Suppressor macrophage treated with lipopolysaccharide for 1 hour (primary cell): Measurements from ENCODE around the gene HORMAD2.
"Not testable (repeated sequence)": the region's sequence is repeated elsewhere in the genome, so short reads cannot be mapped to it uniquely, and the experiment has no call there.

ENCODE experiments used
- DNase-seq, 3 donors: peaks; one replicate each; pipeline ENCODE4 v3.0.0-alpha.2; 2020 to 2022

HORMAD2 gene

GRCh38 chr22:30195245-30196140 lies 115.2 kb downstream of the HORMAD2 start:
- DNase-seq, result peak; percentile 49 to 58 (median 53)

DNA sequence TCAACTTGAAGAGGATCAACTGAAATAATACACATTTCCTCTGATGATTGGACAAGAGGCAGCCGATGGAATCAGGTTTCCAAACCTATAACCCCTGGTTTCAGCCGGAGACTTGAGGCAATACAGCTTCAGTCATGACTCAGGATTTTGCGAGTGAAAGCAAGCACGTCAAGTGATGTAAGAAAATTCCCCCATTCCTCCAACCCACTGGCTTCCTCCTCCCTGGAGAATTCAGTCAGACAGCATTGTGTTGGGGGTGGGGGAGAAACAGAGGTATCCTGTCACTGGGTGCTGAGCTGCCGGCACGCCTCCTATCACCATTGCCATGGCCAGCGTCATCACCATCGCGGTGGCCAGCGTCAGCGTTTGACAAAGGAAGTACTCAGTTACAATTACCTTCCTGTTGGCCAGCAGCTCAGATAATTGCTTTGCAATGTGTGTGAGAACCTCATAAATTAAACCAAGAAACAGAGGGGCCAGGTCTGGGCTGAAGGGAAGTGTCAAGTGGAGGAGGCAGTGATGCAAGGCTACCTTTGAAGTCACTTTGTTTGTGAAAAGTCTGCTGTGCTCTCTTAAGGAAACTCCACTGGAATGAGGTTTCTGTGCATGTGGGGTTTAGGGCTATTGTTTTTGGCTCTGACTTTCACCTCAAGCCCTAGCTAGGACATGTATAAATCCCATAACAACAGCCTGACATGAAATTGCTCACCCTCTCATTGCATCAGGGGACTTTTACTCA lies 116.0 kb downstream of the HORMAD2 start:
- peak; percentile 96 to 99 (median 98) for DNase-seq

DNA sequence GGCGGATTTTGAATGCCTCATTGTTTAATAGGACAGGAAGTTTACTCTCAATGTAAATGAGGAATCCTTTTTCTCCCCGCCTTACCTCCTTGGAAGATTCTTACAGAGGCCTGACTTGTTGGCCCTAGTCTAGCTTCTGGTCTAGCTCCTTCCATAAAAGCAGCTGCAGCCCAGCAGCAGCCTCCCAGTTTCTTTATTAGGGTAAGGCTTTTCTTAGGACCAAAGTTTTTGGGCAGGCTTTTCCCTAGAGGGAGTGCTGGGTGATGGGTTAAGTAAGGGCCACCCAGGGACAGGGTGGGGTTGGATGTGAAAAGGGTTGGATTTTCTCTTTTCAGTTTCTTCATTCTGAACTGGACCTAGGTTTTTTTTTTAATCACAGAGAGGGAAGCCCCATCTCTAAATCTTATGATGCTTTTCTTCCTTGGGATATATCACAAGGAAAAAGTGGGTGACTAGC lies 116.6 kb downstream of the HORMAD2 start:
- peak; percentile 84 to 95 (median 92) for DNase-seq

DNA sequence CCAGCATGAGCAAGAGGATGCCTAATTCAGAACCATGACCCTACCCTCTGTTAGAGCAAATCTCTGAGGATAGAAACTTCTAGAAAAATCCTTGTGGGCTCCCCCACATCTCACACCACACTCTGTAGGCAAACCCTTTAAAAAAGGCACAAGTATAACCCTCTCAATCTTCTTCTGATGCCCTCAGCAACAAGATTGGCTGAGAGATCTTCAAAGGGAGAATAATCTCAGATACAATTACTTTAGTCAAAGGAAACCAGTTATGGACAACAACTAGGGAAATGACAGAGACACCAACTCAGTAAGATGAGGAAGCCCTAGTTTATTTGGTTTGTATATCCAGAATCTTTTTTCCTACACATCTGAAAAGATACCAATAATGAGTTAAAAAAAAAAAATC lies 117.1 kb downstream of the HORMAD2 start:
- no peak for DNase-seq

DNA sequence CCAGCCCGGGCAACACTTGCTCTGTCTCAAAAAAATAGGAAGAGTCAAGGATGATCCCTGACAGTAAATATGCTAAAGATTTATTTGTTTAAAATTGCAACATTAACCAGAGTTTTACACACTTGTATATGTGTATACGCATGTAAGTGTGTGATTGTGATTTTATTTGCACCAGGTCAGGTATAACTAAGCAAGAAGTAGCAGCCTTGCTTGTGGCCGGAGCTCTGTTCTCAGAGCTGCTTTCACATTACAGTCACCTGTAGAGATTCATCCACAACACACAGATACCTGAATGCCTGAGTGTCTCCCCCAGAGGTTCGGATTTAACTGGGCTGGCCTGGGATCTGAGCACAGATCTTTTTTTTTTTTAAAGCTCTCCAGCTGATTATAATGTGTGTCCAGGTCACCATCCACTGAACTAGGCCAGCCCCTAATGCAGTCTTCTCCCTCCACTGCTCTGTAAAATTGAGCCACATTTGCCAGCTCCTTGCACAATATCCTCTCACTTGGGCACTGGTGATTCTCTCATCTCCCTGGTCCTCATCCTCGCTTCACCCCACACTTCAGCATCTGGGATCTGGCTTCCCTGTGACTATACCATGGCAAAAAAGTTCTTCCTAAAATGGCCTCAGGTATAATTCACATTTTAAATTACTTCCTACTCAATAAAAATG lies 118.0 kb downstream of the HORMAD2 start:
- no peak for DNase-seq

- DNase-seq, result no peak
Measured at GRCh38 chr22:30198921-30199320, 118.7 kb downstream of the HORMAD2 start.

GRCh38 chr22:30200905-30201304 lies 120.6 kb downstream of the HORMAD2 start:
- not testable (repeated sequence) for DNase-seq

GRCh38 chr22:30201945-30202344 lies 121.7 kb downstream of the HORMAD2 start:
- DNase-seq, result no peak

DNA sequence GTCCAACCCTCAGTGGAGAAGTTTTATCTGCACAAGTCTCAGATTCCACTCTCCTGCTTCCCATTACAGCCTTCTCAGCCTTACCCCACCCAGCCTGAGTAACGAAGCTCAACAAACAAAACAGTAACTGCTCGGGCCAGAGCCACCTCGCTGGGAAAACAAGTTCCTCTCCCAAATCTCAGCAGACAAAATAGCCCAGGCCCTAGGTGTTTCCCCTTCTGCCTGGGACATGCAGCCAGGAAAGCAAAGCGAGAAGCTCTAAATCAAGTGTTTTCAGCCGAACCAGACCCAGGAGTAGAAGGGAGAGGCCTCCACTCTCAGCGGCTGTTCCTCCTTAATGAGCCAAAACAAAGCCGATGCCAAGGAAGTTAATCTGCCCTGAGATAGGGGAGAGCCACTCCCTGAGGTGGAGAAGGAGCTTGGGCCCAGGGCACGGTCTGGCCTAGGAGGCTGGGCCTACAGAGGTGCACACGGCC lies 122.3 kb downstream of the HORMAD2 start:
- DNase-seq, result no peak

DNA sequence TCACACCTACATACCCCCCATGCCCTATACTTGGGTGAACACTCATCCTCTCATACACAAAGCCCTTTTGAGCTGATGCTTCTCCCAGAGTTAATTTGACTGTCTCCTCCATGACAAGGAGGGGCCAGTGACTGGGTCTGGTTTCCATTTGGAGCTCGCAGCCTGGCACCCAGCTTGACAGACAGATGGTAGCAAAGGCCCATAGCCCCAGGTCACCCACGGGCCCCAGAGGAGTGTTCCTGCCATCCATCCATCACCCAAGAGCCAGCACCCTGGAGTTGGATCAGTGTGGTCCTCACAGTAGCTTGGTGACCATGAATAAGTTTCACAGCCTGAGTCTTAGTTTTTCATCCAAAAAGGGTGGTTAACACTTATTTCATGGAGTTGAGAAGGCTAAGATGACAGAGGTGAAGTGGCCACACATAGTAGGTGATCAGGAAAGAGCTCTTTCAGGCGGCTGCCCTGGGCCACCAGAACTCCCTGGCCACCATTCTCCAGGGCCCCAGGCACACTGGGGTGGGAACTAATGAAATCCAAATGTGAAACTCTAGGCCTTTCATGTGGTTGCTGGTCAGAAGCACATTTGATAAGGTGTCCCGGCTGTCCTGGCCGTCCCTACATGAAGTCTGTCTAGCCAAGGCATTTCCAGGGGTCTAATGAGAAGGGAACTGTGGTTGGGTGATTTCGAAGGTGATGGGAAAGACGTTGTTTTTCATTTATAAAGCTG lies 123.9 kb downstream of the HORMAD2 start:
- no peak for DNase-seq

DNA sequence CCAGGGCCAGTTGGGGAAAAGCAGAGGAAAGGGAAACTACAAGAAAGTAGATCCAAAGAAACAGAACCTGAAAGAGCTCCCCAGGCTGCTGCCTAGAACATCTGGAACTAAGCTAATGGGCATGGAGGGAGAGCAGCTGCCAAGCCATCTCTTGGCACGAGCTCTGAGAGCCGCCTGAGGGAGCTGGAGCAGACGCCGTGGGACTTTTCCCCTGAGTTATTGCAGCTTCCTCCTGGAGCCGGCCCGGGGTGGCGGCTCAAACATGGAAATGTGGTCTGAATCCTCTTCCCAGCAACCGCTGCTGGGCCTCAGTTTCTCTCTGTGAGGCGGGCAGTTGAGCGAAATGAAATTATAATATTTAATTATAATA lies 124.5 kb downstream of the HORMAD2 start:
- DNase-seq, result no peak

DNA sequence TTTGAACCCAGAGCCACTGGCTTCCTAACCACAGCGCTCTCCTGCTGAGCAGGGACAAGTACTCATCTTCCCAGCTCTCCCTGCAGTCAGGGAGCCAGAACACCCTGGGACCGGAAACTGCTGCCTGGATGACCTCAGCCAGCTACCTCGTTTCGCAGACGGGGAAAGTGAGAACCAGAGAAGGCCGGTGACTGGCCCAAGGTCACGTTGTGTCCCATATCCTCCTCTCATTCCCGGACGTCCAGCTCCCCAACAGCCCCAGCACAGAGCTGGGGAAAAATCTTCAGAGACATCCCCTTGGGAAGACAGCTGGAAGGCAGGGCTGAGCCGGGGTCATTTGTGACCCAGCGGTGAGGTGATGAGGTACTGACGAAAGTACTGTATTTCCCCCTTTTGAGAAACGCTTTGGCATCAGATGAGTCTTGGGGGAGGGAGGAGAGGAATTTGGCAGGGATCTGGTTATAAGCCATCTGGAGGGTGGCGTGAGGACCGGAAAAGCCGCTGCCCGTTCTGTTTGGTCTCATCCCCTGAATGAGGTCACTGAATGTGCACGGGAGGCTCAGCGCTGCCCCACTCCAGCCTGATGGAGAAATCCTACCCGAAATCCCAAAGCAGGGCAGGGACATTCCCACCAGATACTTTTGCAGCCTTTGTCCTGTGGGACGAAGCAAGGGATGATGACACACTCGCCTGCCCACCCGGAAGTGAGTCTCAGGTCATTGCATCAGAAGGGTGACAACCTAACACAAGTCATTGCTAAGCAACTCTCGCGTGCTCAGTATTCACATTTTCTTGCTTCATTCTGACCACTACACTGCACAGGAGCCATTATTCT lies 125.2 kb downstream of the HORMAD2 start:
- DNase-seq, result peak; percentile 90 to 95 (median 92)

DNA sequence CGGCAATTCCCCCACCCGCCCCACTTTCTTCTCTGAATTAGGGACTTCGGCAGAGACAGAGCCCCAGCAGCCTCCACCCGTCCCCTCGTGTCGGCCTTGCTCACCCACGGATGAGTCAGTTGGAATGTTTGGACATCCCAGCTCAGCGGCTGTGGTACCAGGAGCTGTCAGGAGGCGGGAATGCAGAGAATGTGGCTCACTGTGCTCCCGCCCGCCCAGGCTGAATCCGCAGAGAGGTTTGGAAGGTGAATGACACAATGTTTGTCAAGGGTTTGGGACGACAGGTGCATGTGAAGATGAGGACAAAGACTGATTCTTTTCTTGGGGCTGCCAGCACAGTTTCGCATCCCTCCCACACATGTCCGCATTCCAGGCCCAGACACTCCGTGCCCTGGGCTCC lies 126.7 kb downstream of the HORMAD2 start:
- DNase-seq, result peak; percentile 74 to 83 (median 75)

DNA sequence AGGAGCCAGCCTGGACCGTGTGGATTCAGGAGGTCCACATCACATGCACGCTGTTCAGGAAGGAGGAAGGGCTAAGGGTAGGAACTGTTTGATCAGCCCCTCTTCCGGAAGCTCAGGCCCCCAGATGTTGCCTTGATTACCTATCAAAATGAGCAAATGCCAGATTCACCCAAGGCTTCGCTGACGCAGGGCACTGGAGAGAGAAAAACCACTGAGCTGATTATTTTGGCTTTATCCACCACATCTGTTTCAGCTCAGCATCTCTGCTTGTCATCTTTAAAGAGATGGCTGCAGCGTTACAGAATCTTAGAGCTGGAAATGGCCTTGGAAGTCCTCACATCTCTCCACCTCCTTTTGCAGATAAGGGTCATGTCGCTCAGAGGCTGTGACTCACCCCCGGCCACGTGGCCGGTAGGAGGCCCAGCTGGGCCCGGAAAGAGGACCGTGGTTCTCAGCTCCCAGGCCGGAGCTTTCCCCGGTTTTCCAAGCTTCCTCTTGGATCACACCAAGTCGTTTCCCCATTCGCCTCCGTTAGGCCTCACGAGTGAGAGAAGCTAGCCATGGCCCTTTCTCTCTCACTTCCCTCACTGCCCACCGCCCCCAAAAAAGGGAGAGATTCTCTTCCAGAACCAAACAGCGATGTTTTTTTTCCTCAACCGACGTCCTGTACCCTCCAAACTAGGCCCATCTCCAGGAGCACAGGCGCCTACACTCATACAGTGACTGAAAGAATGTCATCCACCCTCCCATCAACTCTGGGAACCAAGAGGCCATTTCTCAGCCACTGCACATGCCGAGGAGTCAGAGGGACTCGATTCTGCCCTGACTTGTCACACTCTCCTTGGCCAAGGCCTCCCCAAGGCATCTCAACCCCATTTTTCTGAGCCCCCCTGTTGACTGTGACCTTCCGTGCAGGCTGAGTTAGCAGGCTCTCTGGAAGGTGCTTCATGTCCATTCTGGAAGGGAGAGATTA lies 128.7 kb downstream of the HORMAD2 start:
- peak; percentile 69 to 84 (median 70) for DNase-seq

GRCh38 chr22:30209642-30210041 lies 129.4 kb downstream of the HORMAD2 start:
- no peak for DNase-seq

- DNase-seq, result peak; percentile 83 to 91 (median 87)
Measured at GRCh38 chr22:30210235-30210909, 130.1 kb downstream of the HORMAD2 start.

- no peak for DNase-seq
Measured at GRCh38 chr22:30211124-30211820, 131.0 kb downstream of the HORMAD2 start.

- peak; percentile 92 to 93 (median 92) for DNase-seq
Measured at GRCh38 chr22:30212363-30212995, 132.2 kb downstream of the HORMAD2 start.
